Measurements from ENCODE around the gene CUX1. TPM values are rescaled to one million over a fixed set of nuclear protein-coding genes. Genes with fewer than 3 reads are reported as not detected.

CUX1 gene
- total RNA-seq, 1 experiment from 2014 or later: 53.5 TPM

GRCh38 chr7:102208826-102209225 lies 391.4 kb downstream of the CUX1 start:
- peaks cover 4 to 6% of the 10 kb centered on the region in 2 experiments for H3K4me1 Mint-ChIP-seq
- Histone ChIP-seq H3K79me1 (ENCODE audit: insufficient read depth, low read depth, low read length, poor library complexity, severe bottlenecking) (no peaks in the 10 kb centered on the region), H2BK15ac (ENCODE audit: low read depth, low read length) (no peak overlapping the region), H2BK20ac (ENCODE audit: low read depth, low read length, poor library complexity, severe bottlenecking) (no peak overlapping the region), H4K8ac (replicated peaks; ENCODE audit: insufficient read length, low read depth, low read length) (no peak overlapping the region), H3K23ac (ENCODE audit: insufficient read length, low read depth, low read length) (no peak overlapping the region), H3K18ac (ENCODE audit: insufficient read length, low read depth, low read length) (no peak overlapping the region), H3K23me2 (ENCODE audit: insufficient read length, low read depth, low read length, poor library complexity, severe bottlenecking) (no peaks in the 10 kb centered on the region), H3K4me2 (ENCODE audit: insufficient read depth, insufficient read length, low read length) (no peak overlapping the region), H2AFZ (ENCODE audit: low read length) (no peak overlapping the region), H2AK5ac (ENCODE audit: insufficient read length, low read length) (no peak overlapping the region), H3K27ac (ENCODE audit: insufficient read length, low read depth, low read length) (no peak overlapping the region), H3K4me1 (ENCODE audit: insufficient read depth, low read length) (no peaks in the 10 kb centered on the region), H3K9ac (ENCODE audit: extremely low read depth, insufficient read length, low read length) (no peak overlapping the region), H3K9me3 (ENCODE audit: control insufficient read depth, low read depth, low read length) (no peaks in the 10 kb centered on the region), H3K4ac (ENCODE audit: low read depth, low read length) (no peak overlapping the region), H2BK12ac (ENCODE audit: insufficient read length, low read depth, low read length) (no peak overlapping the region), H3K56ac (ENCODE audit: insufficient read length, low read depth, low read length) (no peak overlapping the region), H3T11ph (ENCODE audit: low read length) (no peak overlapping the region), H4K5ac (ENCODE audit: insufficient read length, low read depth, low read length) (no peak overlapping the region), H4K91ac (ENCODE audit: insufficient read length, low read depth, low read length) (no peak overlapping the region), H2BK120ac (ENCODE audit: low read depth, low read length, poor library complexity, severe bottlenecking) (no peak overlapping the region), H3K27me3 (ENCODE audit: insufficient read depth, low read length) (no peaks in the 10 kb centered on the region), H3K14ac (ENCODE audit: insufficient read depth, low read length) (no peak overlapping the region), H3K79me2 (ENCODE audit: insufficient read depth, low read length) (no peaks in the 10 kb centered on the region), H4K20me1 (ENCODE audit: control insufficient read depth, insufficient read depth, insufficient read length) (no peaks in the 10 kb centered on the region), H2BK5ac (ENCODE audit: insufficient read length, low read length) (no peak overlapping the region)
- peaks cover 24 to 77% (median 53%) of the 10 kb centered on the region in 3 experiments; a peak in 6 of 7 replicates for H3K36me3 Mint-ChIP-seq (ENCODE audit: insufficient read depth in 1 of 3, low read depth in 3 of 3)
- no peak for DNase-seq
- no CpG with 5 or more reads among the region's 14 CpGs for WGBS (ENCODE audit: extremely low coverage, insufficient read length, low lambda C conversion rate)
- H3K27ac Mint-ChIP-seq: peak overlapping the region in 2 of 3 experiments; percentile 58 to 80; a peak in 3 of 7 replicates
- H3K9me3 Mint-ChIP-seq: no peaks in the 10 kb centered on the region
- no peaks in the 10 kb centered on the region for H3K27me3 Mint-ChIP-seq (ENCODE audit: low read depth)
- H3K4me3 Mint-ChIP-seq: no peak overlapping the region
- TF ChIP-seq CTCF (conservative IDR thresholded peaks at IDR 0.05): no peak

Data from H9 (cell line).